Neural cell (in vitro differentiated cells): Measurements from ENCODE around the gene CLGN. TPM values are rescaled to one million over a fixed set of nuclear protein-coding genes. Genes with fewer than 3 reads are reported as not detected.
"Not testable (repeated sequence)": the region's sequence is repeated elsewhere in the genome, so short reads cannot be mapped to it uniquely, and the experiment has no call there.

Source experiments
- H2AFZ ChIP-seq: fragments of 200-600, 300-800 bp; sonication (generic), shearing (Covaris generic); 2 replicates; pipeline ENCODE4 v1.6.0; 2014; ENCODE audit warnings: low read depth, mild to moderate bottlenecking, antibody characterized with exemption, low read length, moderate library complexity
- H3F3A ChIP-seq: fragments of 200-600 bp; shearing (Covaris generic); 2 replicates; pipeline ENCODE4 v1.6.1; 2016; ENCODE audit warnings: mild to moderate bottlenecking, moderate library complexity, mixed read lengths, antibody characterized with exemption, low read length; ENCODE audit not compliant: insufficient read depth, poor library complexity, severe bottlenecking
- H3K27ac ChIP-seq: fragments of 200-600, 300-800 bp; sonication (generic), shearing (Covaris generic); 2 replicates; pipeline ENCODE4 v1.5.1; 2014; ENCODE audit warnings: mild to moderate bottlenecking, low read length, moderate library complexity
- H3K27me3 ChIP-seq: fragments of 300-800, 200-600 bp; sonication (generic), shearing (Covaris generic); 2 replicates; pipeline ENCODE4 v1.6.0; 2014; ENCODE audit warnings: mild to moderate bottlenecking, low read depth, low read length, moderate library complexity; ENCODE audit not compliant: insufficient read depth
- H3K36me3 ChIP-seq: fragments of 300-800, 200-600 bp; sonication (generic), shearing (Covaris generic); 2 replicates; pipeline ENCODE4 v1.5.1; 2014; ENCODE audit warnings: mild to moderate bottlenecking, antibody characterized with exemption, low read length, moderate library complexity; ENCODE audit not compliant: insufficient read depth
- H3K4me2 ChIP-seq: fragments of 300-800, 200-600 bp; sonication (generic), shearing (Covaris generic); 2 replicates; pipeline ENCODE4 v1.6.0; 2014; ENCODE audit warnings: mild to moderate bottlenecking, low read length
- H3K4me3 ChIP-seq: fragments of 300-800, 200-600 bp; sonication (generic), shearing (Covaris generic); 2 replicates; pipeline ENCODE4 v1.5.1; 2014; ENCODE audit warnings: mild to moderate bottlenecking, low read length, moderate library complexity
- H3K79me2 ChIP-seq: fragments of 200-600 bp; shearing (Covaris generic); replicated peaks from 2 replicates; pipeline ENCODE4 v1.6.0; 2014; ENCODE audit warnings: mild to moderate bottlenecking, low read length, moderate library complexity; ENCODE audit not compliant: insufficient read depth
- H3K9ac ChIP-seq: fragments of 300-800, 200-600 bp; sonication (generic), shearing (Covaris generic); 2 replicates; pipeline ENCODE4 v1.6.1; 2016; ENCODE audit warnings: mild to moderate bottlenecking, low read length, mixed read lengths
- H3K9me2 ChIP-seq: fragments of 200-600 bp; shearing (Covaris generic); 2 replicates; pipeline ENCODE4 v1.6.1; 2016; ENCODE audit warnings: mild to moderate bottlenecking, low read length, mixed read lengths; ENCODE audit not compliant: insufficient read depth
- H3K9me3 ChIP-seq: fragments of 200-600, 300-800 bp; sonication (generic), shearing (Covaris generic); 2 replicates; pipeline ENCODE4 v1.6.1; 2016; ENCODE audit warnings: mild to moderate bottlenecking, mixed run types, low read length, moderate library complexity, mixed read lengths
- H4K20me1 ChIP-seq: fragments of 200-600 bp; shearing (Covaris generic); 2 replicates; pipeline ENCODE4 v1.6.1; 2016; ENCODE audit warnings: mild to moderate bottlenecking, mixed run types; ENCODE audit not compliant: insufficient read depth
- EP300 ChIP-seq: fragments of 450-650 bp; conservative IDR thresholded peaks from 2 replicates; pipeline ENCODE4 v1.6.1; 2014; ENCODE audit warnings: antibody characterized with exemption, mild to moderate bottlenecking, moderate library complexity; ENCODE audit not compliant: poor library complexity, severe bottlenecking
- EZH2 ChIP-seq: fragments of 200-600, 300-800 bp; shearing (Covaris generic), sonication (generic); IDR thresholded peaks from 2 replicates; pipeline ENCODE4 v1.6.1; 2014; ENCODE audit warnings: antibody characterized with exemption, low read length, borderline replicate concordance, mild to moderate bottlenecking; ENCODE audit not compliant: insufficient read depth, poor library complexity, severe bottlenecking
- MXI1 ChIP-seq: fragments of 450-650 bp; conservative IDR thresholded peaks from 2 replicates; pipeline ENCODE4 v1.6.1; 2014; ENCODE audit warnings: antibody characterized with exemption, mild to moderate bottlenecking; ENCODE audit not compliant: poor library complexity, severe bottlenecking
- POLR2AphosphoS5 ChIP-seq: IDR thresholded peaks from 2 replicates; pipeline ENCODE4 v1.6.1; 2012
- RAD21 ChIP-seq: fragments of 450-650 bp; conservative IDR thresholded peaks from 2 replicates; pipeline ENCODE4 v1.6.1; 2014; ENCODE audit warnings: antibody characterized with exemption, mild to moderate bottlenecking, moderate library complexity
- SMC3 ChIP-seq: fragments of 450-650 bp; conservative IDR thresholded peaks from 2 replicates; pipeline ENCODE4 v1.6.1; 2014; ENCODE audit warnings: antibody characterized with exemption, mild to moderate bottlenecking, moderate library complexity; ENCODE audit not compliant: poor library complexity
- TAF1 ChIP-seq: IDR thresholded peaks from 2 replicates; pipeline ENCODE4 v1.6.1; 2012; ENCODE audit warnings: low read depth
- polyA plus RNA-seq: library from polyadenylated mRNA; depleted of rRNA; stranded (reverse); fragments of >200 nt; gene quantifications from 2 replicates; pipeline ENCODE4 v1.2.3, GENCODE V29; 2014
- TF ChIP-seq, protein P1 (sequence below): fragments of 450-650 bp; IDR thresholded peaks from 2 replicates; pipeline ENCODE4 v1.5.1; 2014; ENCODE audit warnings: antibody characterized with exemption, mild to moderate bottlenecking, moderate library complexity; ENCODE audit not compliant: poor library complexity, severe bottlenecking
- TF ChIP-seq, protein P2 (sequence below): IDR thresholded peaks from 2 replicates; pipeline ENCODE4 v1.6.1; 2012; ENCODE audit warnings: borderline replicate concordance

The CLGN gene
- polyA plus RNA-seq, 1 donor from 2014 or later, result 20.8 TPM

DNA sequence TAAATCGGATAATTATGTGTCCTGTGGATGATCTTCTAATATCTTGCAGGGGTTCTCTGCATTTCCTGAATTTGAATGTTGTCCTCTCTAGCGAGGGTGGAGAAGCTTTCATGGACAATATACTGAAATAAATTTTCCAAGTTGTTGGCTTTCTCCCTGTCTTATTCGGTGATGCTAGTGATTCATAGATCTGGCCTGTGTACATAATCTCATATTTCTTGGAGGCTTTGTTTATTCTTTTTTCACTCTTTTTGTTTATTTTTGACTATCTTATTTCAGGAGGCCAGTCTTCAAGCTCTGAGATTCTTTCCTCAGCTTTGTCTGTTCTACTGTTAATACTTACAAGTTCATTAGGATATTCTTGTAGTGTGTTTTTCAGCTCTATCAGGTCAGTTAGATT, 20.7 kb upstream of the CLGN start:
- Histone ChIP-seq H3K9me2 (no peaks in the 10 kb centered on the region), H3F3A (no peaks in the 10 kb centered on the region), H2AFZ (no peak overlapping the region), H3K4me3 (no peak overlapping the region), H3K4me2 (no peak overlapping the region), H3K27ac (no peak overlapping the region), H3K27me3 (no peaks in the 10 kb centered on the region), H3K36me3 (no peaks in the 10 kb centered on the region), H3K9me3 (no peaks in the 10 kb centered on the region), H4K20me1 (no peaks in the 10 kb centered on the region), H3K9ac (no peak overlapping the region), H3K79me2 (no peaks in the 10 kb centered on the region)
- TF ChIP-seq, protein P1, sequence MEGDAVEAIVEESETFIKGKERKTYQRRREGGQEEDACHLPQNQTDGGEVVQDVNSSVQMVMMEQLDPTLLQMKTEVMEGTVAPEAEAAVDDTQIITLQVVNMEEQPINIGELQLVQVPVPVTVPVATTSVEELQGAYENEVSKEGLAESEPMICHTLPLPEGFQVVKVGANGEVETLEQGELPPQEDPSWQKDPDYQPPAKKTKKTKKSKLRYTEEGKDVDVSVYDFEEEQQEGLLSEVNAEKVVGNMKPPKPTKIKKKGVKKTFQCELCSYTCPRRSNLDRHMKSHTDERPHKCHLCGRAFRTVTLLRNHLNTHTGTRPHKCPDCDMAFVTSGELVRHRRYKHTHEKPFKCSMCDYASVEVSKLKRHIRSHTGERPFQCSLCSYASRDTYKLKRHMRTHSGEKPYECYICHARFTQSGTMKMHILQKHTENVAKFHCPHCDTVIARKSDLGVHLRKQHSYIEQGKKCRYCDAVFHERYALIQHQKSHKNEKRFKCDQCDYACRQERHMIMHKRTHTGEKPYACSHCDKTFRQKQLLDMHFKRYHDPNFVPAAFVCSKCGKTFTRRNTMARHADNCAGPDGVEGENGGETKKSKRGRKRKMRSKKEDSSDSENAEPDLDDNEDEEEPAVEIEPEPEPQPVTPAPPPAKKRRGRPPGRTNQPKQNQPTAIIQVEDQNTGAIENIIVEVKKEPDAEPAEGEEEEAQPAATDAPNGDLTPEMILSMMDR, result no peak
- TF ChIP-seq, protein P2, sequence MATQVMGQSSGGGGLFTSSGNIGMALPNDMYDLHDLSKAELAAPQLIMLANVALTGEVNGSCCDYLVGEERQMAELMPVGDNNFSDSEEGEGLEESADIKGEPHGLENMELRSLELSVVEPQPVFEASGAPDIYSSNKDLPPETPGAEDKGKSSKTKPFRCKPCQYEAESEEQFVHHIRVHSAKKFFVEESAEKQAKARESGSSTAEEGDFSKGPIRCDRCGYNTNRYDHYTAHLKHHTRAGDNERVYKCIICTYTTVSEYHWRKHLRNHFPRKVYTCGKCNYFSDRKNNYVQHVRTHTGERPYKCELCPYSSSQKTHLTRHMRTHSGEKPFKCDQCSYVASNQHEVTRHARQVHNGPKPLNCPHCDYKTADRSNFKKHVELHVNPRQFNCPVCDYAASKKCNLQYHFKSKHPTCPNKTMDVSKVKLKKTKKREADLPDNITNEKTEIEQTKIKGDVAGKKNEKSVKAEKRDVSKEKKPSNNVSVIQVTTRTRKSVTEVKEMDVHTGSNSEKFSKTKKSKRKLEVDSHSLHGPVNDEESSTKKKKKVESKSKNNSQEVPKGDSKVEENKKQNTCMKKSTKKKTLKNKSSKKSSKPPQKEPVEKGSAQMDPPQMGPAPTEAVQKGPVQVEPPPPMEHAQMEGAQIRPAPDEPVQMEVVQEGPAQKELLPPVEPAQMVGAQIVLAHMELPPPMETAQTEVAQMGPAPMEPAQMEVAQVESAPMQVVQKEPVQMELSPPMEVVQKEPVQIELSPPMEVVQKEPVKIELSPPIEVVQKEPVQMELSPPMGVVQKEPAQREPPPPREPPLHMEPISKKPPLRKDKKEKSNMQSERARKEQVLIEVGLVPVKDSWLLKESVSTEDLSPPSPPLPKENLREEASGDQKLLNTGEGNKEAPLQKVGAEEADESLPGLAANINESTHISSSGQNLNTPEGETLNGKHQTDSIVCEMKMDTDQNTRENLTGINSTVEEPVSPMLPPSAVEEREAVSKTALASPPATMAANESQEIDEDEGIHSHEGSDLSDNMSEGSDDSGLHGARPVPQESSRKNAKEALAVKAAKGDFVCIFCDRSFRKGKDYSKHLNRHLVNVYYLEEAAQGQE, result no peak
- TF ChIP-seq EZH2 (no peak), RAD21 (no peak), POLR2AphosphoS5 (no peak), MXI1 (no peak), EP300 (no peak), TAF1 (no peak), SMC3 (no peak)

DNA sequence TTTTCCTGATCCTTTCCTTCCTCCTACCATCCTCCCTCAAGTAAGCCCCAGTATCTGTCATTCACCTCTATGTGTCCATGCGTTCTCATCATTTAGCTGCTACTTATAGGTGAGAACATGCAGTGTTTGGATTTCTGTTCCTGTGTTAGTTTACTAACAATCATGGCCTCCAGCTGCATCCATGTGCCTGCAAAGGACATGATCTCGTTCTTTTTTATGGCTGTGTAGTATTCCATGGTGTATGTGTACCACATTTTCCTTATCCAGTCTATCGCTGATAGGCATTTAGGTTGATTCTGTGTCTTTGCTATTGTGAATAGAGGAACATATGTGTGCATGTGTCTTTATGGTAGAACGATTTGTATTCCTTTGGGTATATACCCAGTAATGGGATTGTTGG, 16.9 kb upstream of the CLGN start:
- H3K36me3 ChIP-seq, H3K27ac ChIP-seq, H3K4me3 ChIP-seq, H3K27me3 ChIP-seq, H4K20me1 ChIP-seq, H3K79me2 ChIP-seq, H3K9ac ChIP-seq, H3K9me2 ChIP-seq, H3K9me3 ChIP-seq, H3K4me2 ChIP-seq, H3F3A ChIP-seq, H2AFZ ChIP-seq: not testable (repeated sequence)

DNA sequence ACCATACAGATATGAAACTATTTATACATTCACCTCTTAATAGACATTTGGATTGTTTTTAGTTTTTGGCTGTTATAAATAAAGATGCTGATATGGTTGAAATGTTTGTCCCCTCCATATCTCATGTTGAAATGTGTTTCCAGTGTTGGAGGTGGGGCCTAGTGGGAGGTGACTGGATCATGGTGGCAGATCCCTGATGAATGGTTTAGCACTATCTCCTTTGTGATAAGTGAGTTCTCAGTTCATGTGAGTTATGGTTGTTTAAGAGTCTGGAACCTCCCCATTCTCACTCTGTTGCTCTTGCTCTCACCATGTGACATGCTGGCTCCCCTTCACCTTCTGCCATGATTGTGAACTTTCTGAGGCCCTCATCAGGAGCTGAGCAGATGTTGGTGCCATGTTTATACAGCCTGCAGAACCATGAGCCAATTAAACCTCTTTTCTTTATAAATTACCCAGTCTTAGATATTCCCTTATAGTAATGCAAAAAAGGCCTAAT, 12.2 kb upstream of the CLGN start:
- Histone ChIP-seq H3K27ac (no peak overlapping the region), H3K27me3 (no peaks in the 10 kb centered on the region), H3K4me3 (no peak overlapping the region), H3K79me2 (no peaks in the 10 kb centered on the region), H4K20me1 (no peaks in the 10 kb centered on the region), H2AFZ (no peak overlapping the region), H3K9me2 (no peaks in the 10 kb centered on the region), H3K36me3 (no peaks in the 10 kb centered on the region), H3K9me3 (no peaks in the 10 kb centered on the region), H3K4me2 (no peak overlapping the region), H3K9ac (no peak overlapping the region), H3F3A (no peaks in the 10 kb centered on the region)
- TF ChIP-seq, protein P1, result no peak
- no peak for TF ChIP-seq TAF1
- TF ChIP-seq EZH2, result no peak
- TF ChIP-seq EP300, result no peak
- TF ChIP-seq RAD21, result no peak
- no peak for TF ChIP-seq SMC3
- TF ChIP-seq, protein P2, result no peak
- no peak for TF ChIP-seq MXI1
- no peak for TF ChIP-seq POLR2AphosphoS5
